ENCODE measurements around the gene PPTC7.

GRCh38 chr12:110591451-110592051 is 8.4 kb upstream of the PPTC7 start:
- TF ChIP-seq POLR2AphosphoS5 (IDR thresholded peaks at IDR 0.05; ENCODE audit: low read depth, low read length) (no peak), POLR2A (IDR thresholded peaks at IDR 0.05; ENCODE audit: low read depth, low read length) (no peak)
